OCI-LY1 (cell line): ENCODE data around the gene ATP9B.

Experiments used
- H2AFZ ChIP-seq: fragments of 200-600 bp; sonication (generic), shearing (Covaris generic); 2 replicates; pipeline ENCODE4 v1.6.0; 2014; ENCODE audit warnings: antibody characterized with exemption, mild to moderate bottlenecking, low read length
- H3F3A ChIP-seq: fragments of 200-600 bp; sonication (generic), shearing (Covaris generic); 2 replicates; pipeline ENCODE4 v1.6.0; 2014; ENCODE audit warnings: mild to moderate bottlenecking, antibody characterized with exemption, low read length, moderate library complexity; ENCODE audit not compliant: insufficient read depth
- H3K27ac ChIP-seq: fragments of 200-600 bp; sonication (generic); 2 replicates; pipeline ENCODE4 v1.5.1; 2014; ENCODE audit warnings: low read length, mixed run types, mild to moderate bottlenecking, low read depth; ENCODE audit not compliant: poor library complexity, severe bottlenecking
- H3K27me3 ChIP-seq: fragments of 200-600 bp; sonication (generic); 2 replicates; pipeline ENCODE4 v1.6.0; 2014; ENCODE audit warnings: antibody characterized with exemption, mild to moderate bottlenecking, low read length, moderate library complexity; ENCODE audit not compliant: insufficient read depth
- H3K36me3 ChIP-seq: fragments of 200-600 bp; sonication (generic); 2 replicates; pipeline ENCODE4 v1.6.1; 2014; ENCODE audit warnings: mild to moderate bottlenecking, antibody characterized with exemption, low read length, moderate library complexity, mixed read lengths; ENCODE audit not compliant: insufficient read depth
- H3K4me1 ChIP-seq: fragments of 200-600 bp; sonication (generic); 2 replicates; pipeline ENCODE4 v1.5.1; 2014; ENCODE audit warnings: mild to moderate bottlenecking, low read length, moderate library complexity; ENCODE audit not compliant: insufficient read depth, severe bottlenecking
- H3K4me2 ChIP-seq: fragments of 200-600 bp; sonication (generic), shearing (Covaris generic); 2 replicates; pipeline ENCODE4 v1.6.1; 2014; ENCODE audit warnings: low read length
- H3K4me3 ChIP-seq: fragments of 200-600 bp; sonication (generic); 2 replicates; pipeline ENCODE4 v1.5.1; 2014; ENCODE audit warnings: low read length, low read depth, mild to moderate bottlenecking, mixed read lengths; ENCODE audit not compliant: poor library complexity, severe bottlenecking
- H3K79me2 ChIP-seq: fragments of 200-600 bp; shearing (Covaris generic); 2 replicates; pipeline ENCODE4 v1.6.1; 2016; ENCODE audit warnings: mixed run types, low read length, mixed read lengths; ENCODE audit not compliant: insufficient read depth
- H3K9ac ChIP-seq: fragments of 200-600 bp; sonication (generic), shearing (Covaris generic); 2 replicates; pipeline ENCODE4 v1.6.1; 2014; ENCODE audit warnings: mild to moderate bottlenecking, low read length, mixed read lengths
- H3K9me2 ChIP-seq: fragments of 200-600 bp; sonication (generic), shearing (Covaris generic); 2 replicates; pipeline ENCODE4 v1.6.1; 2014; ENCODE audit warnings: low read depth, mild to moderate bottlenecking, low read length, mixed read lengths
- H3K9me3 ChIP-seq: fragments of 200-600 bp; shearing (Covaris generic); 2 replicates; pipeline ENCODE4 v1.6.1; 2014; ENCODE audit warnings: low read length, mixed read lengths
- H4K20me1 ChIP-seq: fragments of 200-600 bp; sonication (generic), shearing (Covaris generic); 2 replicates; pipeline ENCODE4 v1.6.0; 2016; ENCODE audit warnings: mild to moderate bottlenecking, low read length; ENCODE audit not compliant: insufficient read depth
- CTCF ChIP-seq: fragments of 200-600 bp; sonication (generic), shearing (Covaris generic); IDR thresholded peaks from 2 replicates; pipeline ENCODE4 v1.5.1; 2017; ENCODE audit warnings: mild to moderate bottlenecking, antibody characterized with exemption, low read length, moderate library complexity, mixed read lengths
- EZH2 ChIP-seq: fragments of 200-600 bp; sonication (generic), shearing (Covaris generic); IDR thresholded peaks from 2 replicates; pipeline ENCODE4 v1.8.0; 2017; ENCODE audit warnings: borderline replicate concordance, mixed run types, mild to moderate bottlenecking, antibody characterized with exemption, low read length, moderate library complexity, mixed read lengths

The ATP9B gene

GRCh38 chr18:79422022-79422782, 353.0 kb downstream of the ATP9B start:
- Histone ChIP-seq H3K4me2 (no peak overlapping the region), H3K4me3 (no peak overlapping the region), H3K4me1 (no peaks in the 10 kb centered on the region), H3K9me3 (no peaks in the 10 kb centered on the region), H4K20me1 (no peaks in the 10 kb centered on the region), H3K36me3 (peaks cover 93% of the 10 kb centered on the region), H3F3A (no peaks in the 10 kb centered on the region; the same call in 1 of the 2 replicates), H3K79me2 (peaks cover 39% of the 10 kb centered on the region; the same call in 1 of the 2 replicates), H3K9ac (no peak overlapping the region), H3K27ac (no peak overlapping the region), H3K9me2 (no peaks in the 10 kb centered on the region), H3K27me3 (no peaks in the 10 kb centered on the region), H2AFZ (no peak overlapping the region)
- TF ChIP-seq EZH2, result no peak
- no peak for TF ChIP-seq CTCF

GRCh38 chr18:79422783-79423165, 353.6 kb downstream of the ATP9B start:
- Histone ChIP-seq H3K9me3 (no peaks in the 10 kb centered on the region), H3K27ac (no peak overlapping the region), H3K79me2 (peaks cover 39% of the 10 kb centered on the region; the same call in 1 of the 2 replicates), H3K27me3 (no peaks in the 10 kb centered on the region), H3K4me1 (no peaks in the 10 kb centered on the region), H3K4me3 (no peak overlapping the region), H3K9ac (no peak overlapping the region), H3K36me3 (peaks cover 95% of the 10 kb centered on the region), H3K4me2 (no peak overlapping the region), H2AFZ (no peak overlapping the region), H4K20me1 (no peaks in the 10 kb centered on the region), H3K9me2 (no peaks in the 10 kb centered on the region), H3F3A (no peaks in the 10 kb centered on the region; the same call in 1 of the 2 replicates)
- TF ChIP-seq EZH2 (no peak), CTCF (no peak)

GRCh38 chr18:79423211-79424007, 354.2 kb downstream of the ATP9B start:
- H3K27me3 ChIP-seq, result no peaks in the 10 kb centered on the region
- peaks cover 95% of the 10 kb centered on the region for H3K36me3 ChIP-seq
- TF ChIP-seq CTCF (no peak), EZH2 (no peak)
- no peak overlapping the region for H3K4me3 ChIP-seq
- no peak overlapping the region for H2AFZ ChIP-seq
- no peaks in the 10 kb centered on the region for H3K4me1 ChIP-seq
- no peak overlapping the region for H3K4me2 ChIP-seq
- H3K9me3 ChIP-seq, result no peaks in the 10 kb centered on the region
- no peaks in the 10 kb centered on the region for H4K20me1 ChIP-seq
- peaks cover 44% of the 10 kb centered on the region for H3K79me2 ChIP-seq
- no peak overlapping the region for H3K27ac ChIP-seq
- H3K9me2 ChIP-seq, result no peaks in the 10 kb centered on the region
- no peak overlapping the region for H3K9ac ChIP-seq
- H3F3A ChIP-seq, result no peaks in the 10 kb centered on the region; the same call in 1 of the 2 replicates
